ENCODE data around the gene AFM.
"Not testable (repeated sequence)": the region's sequence is repeated elsewhere in the genome, so short reads cannot be mapped to it uniquely, and the experiment has no call there.

The AFM gene

DNA sequence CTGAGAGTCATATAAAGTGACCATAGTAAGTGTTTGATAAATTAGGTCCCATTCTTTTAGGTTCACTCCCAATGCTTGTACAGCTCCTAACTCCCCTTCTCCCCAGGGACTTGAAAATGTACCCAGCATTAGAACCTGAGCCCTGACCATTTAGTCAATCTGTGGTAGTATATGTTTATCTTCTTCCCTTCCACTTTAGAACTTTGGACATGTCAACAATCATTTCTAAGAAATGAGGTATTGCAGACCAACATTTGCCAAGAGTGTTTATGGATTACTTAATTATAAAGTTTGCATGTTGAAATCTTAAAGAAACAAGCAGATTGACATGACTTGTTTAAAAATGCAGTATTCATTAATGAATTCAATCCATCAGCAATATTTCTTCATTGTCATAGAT is 26.0 kb downstream of the AFM start:
- no peak for DNase-seq (ENCODE audit: low read depth)

DNA sequence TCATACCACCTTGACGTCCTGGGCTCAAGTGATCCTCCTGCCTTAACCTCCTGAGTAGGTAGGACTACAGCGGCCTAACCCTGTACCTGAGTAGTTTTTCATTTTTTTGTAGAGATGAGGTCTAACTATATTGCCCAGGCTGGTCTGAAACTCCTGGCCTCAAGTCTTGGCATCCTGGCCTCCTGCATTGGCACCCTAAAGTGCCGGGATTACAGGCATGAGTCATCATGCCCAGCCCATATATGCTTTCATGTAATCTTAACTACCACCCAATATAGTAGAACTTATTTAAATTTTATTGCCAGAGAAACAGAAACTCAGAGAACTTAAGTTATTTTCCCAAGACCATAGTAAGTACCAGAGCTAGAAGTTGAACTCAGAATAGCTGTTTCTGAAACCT is 27.1 kb downstream of the AFM start:
- DNase-seq (ENCODE audit: low read depth), result no peak

DNA sequence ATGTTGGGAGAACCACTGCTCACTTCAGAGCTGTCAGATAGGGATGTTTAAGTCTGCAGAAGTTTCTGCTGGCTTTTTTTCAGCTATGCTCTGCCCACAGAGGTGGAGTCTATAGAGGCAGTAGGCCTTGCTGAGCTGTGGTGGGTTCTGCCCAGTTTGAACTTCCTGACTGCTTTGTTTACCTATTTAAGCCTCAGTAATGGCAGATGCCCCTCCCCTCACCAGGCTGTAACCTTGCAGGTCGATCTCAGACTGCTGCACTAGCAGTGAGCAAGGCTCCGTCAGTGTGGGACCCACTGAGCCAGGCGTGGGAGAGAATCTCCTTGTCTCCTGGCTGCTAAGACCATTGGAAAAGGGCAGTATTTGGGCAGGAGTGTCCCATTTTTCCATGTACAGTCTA is 36.8 kb downstream of the AFM start:
- no peak for DNase-seq (ENCODE audit: low read depth)

DNA sequence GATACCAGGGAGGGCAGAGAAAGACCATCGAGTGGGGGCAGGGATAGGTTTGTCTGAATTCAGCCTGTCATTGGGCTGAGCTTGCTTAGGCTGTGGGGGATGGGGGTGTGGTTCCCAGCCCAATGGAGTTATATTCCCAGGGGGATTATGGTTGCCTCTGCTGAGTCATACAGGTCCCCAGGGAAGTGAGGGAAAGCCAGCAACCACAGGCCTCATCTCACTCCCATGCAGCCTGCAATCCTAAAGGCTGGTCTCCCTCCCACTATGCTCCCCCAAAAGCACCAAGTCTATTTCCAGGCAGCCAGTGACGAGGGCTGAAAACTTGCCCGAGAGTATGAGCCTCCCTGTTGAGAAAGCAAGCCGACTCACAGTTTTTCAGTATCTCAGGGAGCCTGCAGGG is 39.3 kb downstream of the AFM start:
- DNase-seq (ENCODE audit: low read depth), result no peak

DNA sequence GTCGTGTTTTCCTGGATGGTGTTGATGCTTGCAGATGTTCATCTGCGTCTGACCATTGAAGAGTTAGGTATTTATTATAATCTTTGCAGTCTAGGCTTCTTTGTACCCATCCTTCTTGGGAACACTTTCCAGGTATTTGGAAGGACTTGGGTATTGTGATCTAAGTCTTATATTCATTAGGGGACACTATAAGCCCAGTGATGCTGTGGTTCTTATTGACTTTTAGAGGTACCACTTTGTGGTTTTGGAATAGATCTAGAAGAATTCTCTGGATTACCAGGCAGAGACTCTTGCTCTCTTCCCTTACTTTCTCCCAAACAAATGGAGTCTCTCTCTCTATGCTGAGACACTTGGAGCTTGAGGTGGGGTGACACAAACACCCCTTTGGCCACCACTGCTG is 41.6 kb downstream of the AFM start:
- DNase-seq (ENCODE audit: low read depth), result no peak

DNA sequence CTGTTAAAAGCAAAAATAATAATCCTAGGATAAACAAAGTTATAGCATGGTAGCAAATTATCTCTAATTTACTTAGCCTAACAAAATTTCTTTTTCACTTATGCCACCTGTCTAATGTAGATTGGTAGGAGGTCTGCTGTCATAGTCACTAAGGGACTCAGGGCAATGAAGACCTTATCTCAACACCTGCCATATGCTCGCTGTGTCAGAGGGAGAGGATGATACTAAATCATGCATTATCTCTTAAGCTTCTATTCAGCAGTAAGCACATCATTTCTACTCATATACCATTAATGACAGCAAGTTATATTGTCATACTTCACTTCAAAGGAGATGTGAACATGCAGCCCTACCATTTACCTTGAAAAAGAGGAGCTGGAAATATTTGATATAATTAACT is 44.1 kb downstream of the AFM start:
- DNase-seq (ENCODE audit: low read depth), result no peak

DNA sequence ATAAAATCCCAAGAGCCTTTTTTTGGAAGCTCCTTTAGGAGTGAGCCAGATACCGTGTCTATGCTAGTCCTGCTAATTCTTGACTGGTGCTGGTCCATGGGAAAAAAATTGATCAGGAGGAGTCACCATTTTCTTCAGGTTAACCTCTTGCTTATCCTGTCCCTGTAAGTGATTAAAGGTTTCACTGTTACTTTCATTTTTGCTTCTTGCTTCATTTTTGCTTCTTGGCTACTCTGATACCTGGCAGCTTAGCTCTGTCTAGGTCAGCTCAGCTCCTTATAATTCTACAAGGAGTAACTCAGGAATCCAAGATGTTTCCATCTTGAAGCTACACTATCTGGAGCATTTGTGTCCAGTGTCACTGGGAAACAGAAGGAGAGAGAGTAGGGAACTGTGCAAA is 45.7 kb downstream of the AFM start:
- no peak for DNase-seq (ENCODE audit: low read depth)

DNA sequence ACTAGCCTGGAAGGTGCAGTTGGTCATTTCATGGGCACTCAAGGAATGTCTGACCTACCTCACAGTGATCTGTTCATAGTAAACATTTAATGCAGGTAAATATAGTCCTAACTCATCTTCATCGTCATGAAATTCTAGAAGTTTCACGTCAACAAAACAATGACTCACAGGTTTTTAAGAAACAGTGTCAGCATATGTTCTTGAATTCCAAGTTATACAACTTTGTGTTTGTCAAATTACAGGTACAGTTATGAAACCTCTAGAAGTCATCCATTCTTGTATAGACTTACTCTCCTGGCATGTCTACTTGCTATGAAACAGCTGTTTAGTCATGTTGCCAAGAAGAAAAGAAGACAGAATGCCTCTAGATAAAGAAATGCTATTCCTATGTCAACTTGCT is 46.6 kb downstream of the AFM start:
- DNase-seq (ENCODE audit: low read depth), result no peak

DNA sequence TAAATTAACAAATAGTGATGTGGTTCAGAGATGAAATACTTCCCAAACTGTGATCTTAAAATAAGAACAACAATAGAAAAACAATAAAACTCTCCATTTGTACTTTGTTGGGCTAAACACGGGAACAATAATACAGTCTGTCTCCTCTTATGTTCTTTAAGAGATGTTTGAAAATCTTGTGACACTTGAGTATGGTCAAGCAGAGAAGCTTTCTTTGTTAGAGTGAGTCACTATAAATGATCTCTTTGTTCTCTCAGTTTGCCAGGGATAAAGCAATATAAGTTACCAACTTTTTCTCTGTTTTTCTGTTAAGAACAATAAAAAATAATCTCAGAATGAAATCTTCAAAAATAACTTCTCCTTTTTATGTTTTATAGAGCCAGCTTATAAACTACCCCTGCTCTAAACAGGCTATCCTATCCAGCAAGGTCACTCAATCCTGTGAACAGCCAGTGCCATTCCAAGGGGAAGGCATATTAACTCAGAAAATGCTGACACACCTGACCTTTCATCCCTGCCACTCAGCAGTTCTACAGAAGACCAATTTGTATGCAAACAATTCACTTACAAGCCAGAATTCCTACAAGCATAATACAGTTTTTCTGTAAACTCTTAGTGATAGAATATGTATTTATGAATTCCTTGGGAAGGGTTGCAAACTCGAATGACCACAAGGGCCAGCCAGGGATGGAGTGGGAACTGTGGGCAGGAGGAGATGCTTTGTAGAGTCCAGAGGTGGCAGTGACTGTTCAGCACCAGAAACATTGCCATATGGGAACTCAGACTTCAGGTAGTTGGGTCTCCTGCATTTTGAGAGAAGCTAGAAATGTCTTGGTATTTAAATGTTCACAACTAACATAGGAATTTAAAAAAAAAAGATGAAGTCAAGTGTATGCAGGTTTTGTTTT is 52.2 kb downstream of the AFM start:
- no peak for DNase-seq (ENCODE audit: low read depth)

DNA sequence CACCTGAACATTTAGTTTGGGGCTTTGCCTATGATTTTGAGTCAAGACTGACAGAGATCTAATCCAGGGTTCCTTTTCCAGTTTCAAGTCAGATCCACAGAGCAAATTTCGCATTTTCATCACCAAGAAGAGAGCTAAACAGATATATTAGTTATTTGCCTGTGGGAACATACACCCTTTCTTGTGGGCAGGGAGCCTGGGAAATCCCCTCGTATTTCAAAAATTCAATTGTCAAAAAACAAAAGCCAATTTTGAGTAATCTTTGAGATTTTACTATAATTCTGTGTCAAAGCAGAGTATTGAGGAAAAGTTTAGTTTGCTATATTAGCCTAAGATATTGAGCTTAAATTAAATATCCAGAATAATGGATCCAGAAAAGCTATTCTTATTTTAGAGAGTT is 56.6 kb downstream of the AFM start:
- no peak for DNase-seq (ENCODE audit: low read depth)

DNA sequence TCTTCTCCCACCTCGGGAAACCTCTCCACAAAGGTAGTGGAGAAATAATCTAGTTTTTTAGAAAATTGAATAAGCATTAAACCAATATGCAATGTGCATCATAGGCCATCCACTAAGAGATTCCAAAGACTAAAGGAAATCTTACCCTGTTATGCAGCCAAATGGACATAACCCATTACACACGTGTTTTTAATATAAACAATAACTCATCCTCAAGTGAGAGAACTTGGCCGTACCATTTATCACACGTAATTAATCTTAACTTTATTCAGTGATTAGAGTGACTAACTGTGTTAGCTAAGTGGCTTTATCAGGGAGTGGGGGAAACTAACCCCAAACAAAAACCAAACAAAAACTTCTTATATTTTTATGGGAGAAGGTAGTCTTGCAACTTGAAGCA is 57.8 kb downstream of the AFM start:
- no peak for DNase-seq (ENCODE audit: low read depth)

DNA sequence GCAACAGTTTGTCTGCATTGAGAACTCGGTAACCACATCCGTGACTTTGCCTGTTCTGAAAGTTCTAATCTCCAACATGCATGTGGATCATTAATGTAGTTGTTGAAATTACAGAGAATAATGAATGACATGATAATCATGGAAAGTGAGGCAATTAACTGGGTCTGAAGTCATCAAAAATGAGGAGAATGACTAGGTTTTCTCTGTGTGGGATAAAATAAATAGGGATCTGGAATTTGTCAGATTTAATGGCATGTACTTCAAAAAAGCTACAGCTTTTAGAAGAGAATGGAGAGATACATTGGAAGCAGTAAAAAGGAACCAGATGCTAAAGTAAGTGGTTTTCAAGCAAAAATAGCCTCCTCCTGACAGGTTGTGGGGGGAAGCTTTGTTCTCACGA is 59.3 kb downstream of the AFM start:
- DNase-seq (ENCODE audit: low read depth), result no peak

DNA sequence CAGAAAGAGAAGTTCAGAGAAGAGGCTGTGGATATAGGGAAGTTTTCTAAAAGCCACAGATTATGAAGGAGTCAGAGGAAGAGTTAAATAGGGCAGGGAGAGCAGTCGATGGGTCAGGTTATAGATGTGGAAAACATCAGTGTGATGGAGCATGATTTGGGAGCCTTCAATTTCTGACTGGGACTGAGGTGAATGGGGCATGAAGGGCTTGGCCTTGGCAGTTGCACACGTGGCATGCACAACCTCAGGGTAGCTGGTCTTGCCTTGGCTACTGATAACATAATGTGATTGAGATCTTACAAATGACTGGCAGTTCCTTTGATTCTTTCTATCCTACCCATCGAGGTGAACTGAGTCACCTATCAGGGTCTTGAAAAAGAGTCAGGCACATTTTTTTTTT is 59.7 kb downstream of the AFM start:
- DNase-seq (ENCODE audit: low read depth), result no peak

DNA sequence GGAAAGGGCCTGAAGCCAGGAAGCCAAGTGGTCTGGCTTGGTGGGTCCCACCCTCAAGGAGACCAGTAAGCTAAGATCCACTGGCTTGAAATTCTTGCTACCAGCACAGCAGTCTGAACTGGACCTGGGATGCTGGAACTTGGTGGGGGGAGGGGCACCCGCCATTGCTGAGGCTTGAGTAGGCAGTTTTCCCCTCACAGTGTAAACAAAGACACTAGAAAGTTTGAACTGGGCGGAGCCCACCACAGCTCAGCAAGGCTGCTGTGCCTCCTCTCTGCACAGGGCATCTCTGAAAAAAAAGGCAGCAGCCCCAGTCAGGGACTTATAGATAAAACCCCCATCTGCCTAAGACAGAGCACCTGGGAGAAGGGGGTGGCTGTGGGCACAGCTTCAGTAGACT is 63.1 kb downstream of the AFM start:
- no peak for DNase-seq (ENCODE audit: low read depth)

DNA sequence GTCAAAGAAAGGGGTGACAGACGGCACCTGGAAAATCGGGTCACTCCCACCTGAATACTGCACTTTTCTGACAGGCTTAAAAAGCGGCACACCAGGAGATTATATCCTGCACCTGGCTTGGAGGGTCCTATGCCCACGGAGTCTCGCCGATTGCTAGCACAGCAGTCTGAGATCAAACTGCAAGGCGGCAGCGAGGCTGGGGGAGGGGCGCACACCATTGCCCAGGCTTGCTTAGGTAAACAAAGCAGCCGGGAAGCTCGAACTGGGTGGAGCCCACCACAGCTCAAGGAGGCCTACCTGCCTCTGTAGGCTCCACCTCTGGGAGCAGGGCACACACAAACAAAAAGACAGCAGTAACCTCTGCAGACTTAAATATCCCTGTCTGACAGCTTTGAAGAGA is 69.3 kb downstream of the AFM start:
- DNase-seq (ENCODE audit: low read depth), result not testable (repeated sequence)
